KBM-7 (cell line): Measurements from ENCODE around the gene CEBPG.
A peak's percentile ranks its signal among the peaks of the same experiment; 100 is the strongest.

Source experiments
- DNase-seq: peaks from one replicate; pipeline ENCODE4 v3.0.0-alpha.2; 2015
- in situ Hi-C: fragments of 300-500 bp; cut with MboI; formaldehyde crosslinking; loops from 2 replicates; pipeline ENCODE4 v1.14.3; 2020; ENCODE audit warnings: low sequenced_read_pairs, low pct_unique_long_range_greater_than_20kb, mixed read lengths

Gene CEBPG

GRCh38 chr19:33413868-33414666 is 40.6 kb downstream of the CEBPG start:
- in situ Hi-C loops, result no loop called here
- no peak for DNase-seq

- in situ Hi-C loops, result no loop called here
- no peak for DNase-seq
These were observed 41.4 kb downstream of the CEBPG start for GRCh38 chr19:33414667-33415605.

GRCh38 chr19:33416307-33417215 is 43.1 kb downstream of the CEBPG start:
- in situ Hi-C loops, result no loop called here
- peak; percentile 78 for DNase-seq

- no peak for DNase-seq
- in situ Hi-C loops, result no loop called here
These were observed 44.2 kb downstream of the CEBPG start for GRCh38 chr19:33417751-33418150.

GRCh38 chr19:33418461-33418860 is 45.0 kb downstream of the CEBPG start:
- no peak for DNase-seq
- in situ Hi-C loops, result no loop called here

- in situ Hi-C loops, result no loop called here
- DNase-seq, result no peak
These were observed 45.6 kb downstream of the CEBPG start for GRCh38 chr19:33418871-33419787.

- in situ Hi-C loops, result no loop called here
- no peak for DNase-seq
These were observed 46.2 kb downstream of the CEBPG start for GRCh38 chr19:33419788-33420130.

- no peak for DNase-seq
- in situ Hi-C loops, result no loop called here
These were observed 47.3 kb downstream of the CEBPG start for GRCh38 chr19:33420821-33421220.

- no peak for DNase-seq
- in situ Hi-C loops, result no loop called here
These were observed 47.9 kb downstream of the CEBPG start for GRCh38 chr19:33421368-33421767.

GRCh38 chr19:33422369-33423180 is 49.1 kb downstream of the CEBPG start:
- DNase-seq, result no peak
- in situ Hi-C loops, result no loop called here

GRCh38 chr19:33424181-33424580 is 50.7 kb downstream of the CEBPG start:
- in situ Hi-C loops, result no loop called here
- no peak for DNase-seq

- DNase-seq, result no peak
- in situ Hi-C loops, result loop anchor here (25.0 kb wide), 1 partner anchor 336 kb away; no protein-coding TSS in a partner anchor
These were observed 53.3 kb downstream of the CEBPG start for GRCh38 chr19:33426621-33427361.

- DNase-seq, result no peak
- in situ Hi-C loops, result loop anchor here (25.0 kb wide), 1 partner anchor 334 kb away; no protein-coding TSS in a partner anchor
These were observed 54.5 kb downstream of the CEBPG start for GRCh38 chr19:33427801-33428626.

- DNase-seq, result no peak
- in situ Hi-C loops, result loop anchor here (25.0 kb wide), 1 partner anchor 334 kb away; no protein-coding TSS in a partner anchor
These were observed 55.2 kb downstream of the CEBPG start for GRCh38 chr19:33428627-33429125.

- in situ Hi-C loops, result loop anchor here (25.0 kb wide), 1 partner anchor 332 kb away; no protein-coding TSS in a partner anchor
- no peak for DNase-seq
These were observed 56.6 kb downstream of the CEBPG start for GRCh38 chr19:33429891-33430673.
